HG02870 (cell line): ENCODE measurements around the gene PRIM1.
"Not testable (repeated sequence)": the region's sequence is repeated elsewhere in the genome, so short reads cannot be mapped to it uniquely, and the experiment has no call there.

Experiments
- ATAC-seq: cut with Tn5 transposase; IDR thresholded peaks from one replicate; pipeline ENCODE4 v1.9.1; 2021; ENCODE audit warnings: mild to moderate bottlenecking, moderate library complexity; ENCODE audit not compliant: unreplicated experiment

PRIM1 gene

DNA sequence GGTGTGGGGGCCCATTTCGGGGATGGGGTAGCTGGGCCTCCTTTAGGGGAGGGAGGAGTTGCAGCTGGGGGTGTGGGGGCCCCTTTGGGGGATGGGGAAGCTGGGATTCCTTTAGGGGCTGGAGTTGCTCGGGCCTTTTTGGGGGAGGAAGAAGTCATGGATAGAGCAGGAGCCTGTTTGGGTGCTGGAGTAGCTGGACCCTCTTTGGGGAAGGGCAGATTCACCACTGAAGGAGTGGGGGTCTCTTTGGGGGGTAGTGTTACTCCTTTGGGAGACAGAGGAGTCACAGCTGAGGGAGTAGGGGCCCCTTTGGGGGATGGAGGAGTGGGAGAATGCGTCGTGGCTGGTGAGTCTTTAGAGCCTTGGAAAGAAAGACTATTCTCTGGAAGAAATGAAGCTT is 33.5 kb downstream of the PRIM1 start:
- no peak for ATAC-seq

DNA sequence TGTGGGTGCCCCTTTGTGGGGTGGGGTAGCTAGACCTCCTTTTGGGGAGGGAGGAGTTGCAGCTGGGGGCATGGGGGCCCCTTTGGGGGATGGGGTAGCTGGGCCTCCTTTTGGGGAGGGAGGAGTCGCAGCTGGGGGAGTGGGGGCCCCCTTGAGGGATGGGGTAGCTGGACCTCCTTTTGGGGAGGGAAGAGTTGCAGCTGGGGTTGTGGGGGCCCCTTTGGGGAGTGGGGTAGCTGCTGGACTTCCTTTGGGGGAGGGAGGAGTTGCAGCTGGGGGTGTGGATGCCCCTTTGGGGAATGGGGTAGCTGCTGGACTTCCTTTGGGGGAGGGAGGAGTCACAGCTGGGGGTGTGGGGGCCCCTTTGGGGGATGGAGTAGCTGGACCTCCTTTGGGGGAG is 34.0 kb downstream of the PRIM1 start:
- no peak for ATAC-seq

DNA sequence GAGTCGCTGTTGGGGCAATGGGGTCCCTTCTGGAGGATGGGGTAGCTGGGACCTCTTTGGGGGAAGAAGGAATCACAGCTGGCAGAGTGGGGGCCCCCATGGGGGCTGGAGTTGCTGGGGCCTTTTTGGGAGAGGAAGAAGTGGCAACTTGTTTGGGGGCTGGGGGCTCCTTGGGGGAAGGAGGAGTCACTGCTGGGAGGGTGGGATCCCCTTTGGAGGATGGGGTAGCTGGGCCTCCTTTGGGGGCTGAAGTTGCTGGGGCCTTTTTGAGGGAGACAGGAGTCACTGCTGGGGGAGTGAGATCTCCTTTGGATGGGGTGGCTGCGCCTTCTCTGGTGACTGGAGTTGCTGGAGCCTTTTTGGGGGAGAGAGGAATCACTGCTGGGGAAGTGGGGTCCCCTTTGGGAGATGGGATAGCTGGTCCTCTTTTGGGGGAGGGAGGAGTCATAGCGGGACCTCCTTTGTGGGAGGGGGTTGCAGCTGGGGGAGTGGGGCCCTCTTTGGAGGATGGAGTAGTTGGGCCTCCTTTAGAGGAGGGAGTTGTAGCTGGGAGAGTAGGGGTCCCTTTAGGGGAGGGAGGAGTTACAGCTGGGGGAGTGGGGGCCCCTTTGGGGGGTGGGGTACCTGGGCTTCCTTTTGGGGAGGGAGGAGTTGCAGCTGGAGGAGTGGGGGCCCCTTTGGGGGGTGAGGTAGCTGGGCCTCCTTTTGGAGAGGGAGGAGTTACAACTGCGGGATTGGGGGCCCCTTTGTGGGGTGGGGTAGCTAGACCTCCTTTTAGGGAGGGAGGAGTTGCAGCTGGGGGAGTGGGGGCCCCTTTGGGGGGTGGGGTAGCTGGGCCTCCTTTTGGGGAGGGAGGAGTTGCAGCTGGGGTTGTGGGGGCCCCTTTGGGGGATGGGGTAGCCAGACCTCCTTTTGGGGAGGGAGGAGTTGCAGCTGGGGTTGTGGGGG is 34.9 kb downstream of the PRIM1 start:
- ATAC-seq = no peak

DNA sequence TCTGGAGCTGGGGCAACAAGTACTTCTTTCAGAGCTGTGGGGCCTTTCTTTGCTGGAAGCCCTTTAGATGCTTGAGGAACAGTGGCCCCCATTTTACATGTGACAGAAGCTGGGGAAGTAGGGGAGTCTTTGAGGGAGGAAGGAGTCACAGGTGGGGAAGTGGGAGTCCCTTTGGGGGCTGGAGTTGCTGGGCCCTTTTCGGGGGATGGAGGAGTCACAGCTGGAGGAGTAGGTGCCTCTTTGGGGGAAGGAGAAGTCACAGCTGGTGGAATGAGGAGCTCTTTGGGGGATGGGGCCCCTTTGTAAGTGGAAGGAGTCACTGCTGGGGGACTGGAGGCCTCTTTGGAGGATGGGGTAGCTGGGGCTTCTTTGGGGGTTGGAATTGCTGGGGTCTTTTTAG is 35.7 kb downstream of the PRIM1 start:
- ATAC-seq = no peak

DNA sequence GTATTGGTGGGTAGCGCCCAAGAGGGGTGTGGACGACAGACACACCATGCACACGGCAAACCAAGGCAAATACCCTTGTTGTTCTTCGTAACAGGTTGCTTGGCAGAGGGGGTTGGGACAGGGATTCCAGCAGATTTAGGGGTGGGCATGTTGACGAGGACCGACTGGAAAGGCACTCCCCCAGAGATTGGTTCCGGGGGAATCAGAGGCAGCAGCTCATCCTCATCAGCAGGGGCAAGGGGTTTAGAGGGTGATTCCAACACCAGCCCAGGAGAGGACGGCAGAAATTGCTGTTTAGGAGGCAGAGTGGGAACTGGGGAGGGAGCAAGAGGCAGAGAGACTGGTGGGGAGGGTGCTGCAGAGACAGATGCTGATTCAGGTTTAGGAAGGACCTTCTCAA is 36.3 kb downstream of the PRIM1 start:
- no peak for ATAC-seq

DNA sequence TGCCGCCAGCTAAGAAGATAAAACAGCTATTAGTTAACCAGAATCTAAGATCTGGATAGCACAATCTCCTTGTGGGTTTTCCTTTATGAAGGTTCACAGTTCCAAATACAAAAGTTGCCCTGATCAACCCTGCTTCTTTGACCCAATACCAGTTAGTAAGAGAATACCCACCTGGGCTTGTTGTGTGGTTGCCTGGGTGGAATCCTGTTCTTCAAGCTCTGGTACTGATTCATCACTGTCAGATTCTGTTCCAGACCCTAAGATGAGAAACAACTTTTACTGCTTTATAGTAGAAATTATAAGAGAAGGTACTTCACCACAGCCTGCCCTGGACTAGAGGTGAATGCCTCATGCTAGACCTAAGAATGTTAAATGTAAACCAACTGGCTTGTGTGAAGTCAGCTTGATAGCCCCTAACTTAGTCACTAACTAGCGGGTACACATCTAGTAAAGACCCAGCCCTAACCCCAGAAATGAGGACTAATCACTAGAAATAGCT is 37.6 kb downstream of the PRIM1 start:
- no peak for ATAC-seq

DNA sequence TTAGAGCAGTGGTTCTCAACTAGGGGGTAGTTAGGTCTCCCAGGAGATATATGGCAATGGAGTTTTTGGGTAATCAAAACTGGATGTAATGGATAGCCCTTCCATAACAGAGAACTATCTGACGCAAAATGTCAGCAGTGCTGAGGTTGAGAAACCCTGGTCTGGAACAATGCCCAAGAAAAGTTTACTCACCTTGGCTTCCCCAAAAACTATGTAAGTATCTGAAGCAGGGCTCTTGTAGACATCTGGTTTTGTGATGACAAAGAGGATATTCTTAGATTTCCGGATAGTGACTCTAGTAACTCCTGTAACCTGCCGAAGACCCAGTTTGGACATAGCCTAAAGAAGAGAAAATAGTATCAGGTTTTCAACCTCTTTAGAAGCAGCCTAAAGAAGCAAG is 38.8 kb downstream of the PRIM1 start:
- ATAC-seq = no peak

DNA sequence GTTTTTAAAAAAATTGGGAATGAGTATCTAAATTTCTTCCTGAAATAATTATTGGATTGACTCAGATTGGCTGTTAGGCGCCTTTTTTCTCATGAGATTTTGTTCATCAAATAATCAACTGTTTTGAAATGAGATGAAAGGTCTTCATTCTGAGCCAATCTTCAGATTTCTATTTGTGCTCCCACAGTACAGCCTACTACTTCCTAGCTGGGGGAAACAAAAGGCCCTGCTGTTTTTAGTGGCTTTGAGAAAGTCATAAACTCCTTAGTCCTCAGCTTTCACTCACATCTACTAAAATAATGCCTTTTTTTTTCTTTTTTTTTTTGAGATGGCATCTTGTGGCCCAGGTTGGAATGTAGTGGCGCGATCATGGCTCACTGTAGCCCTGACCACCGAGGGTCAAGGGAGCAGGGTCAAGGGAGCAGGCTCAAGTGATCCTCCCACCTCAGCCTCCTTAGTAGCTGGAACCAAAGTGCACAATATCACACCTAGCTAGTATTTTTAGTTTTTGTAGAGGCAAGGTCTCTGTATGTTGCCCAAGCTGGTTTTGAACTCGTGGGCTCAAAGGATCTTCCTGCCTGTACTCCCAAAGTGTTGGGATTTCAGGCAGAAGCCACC is 42.3 kb downstream of the PRIM1 start:
- ATAC-seq = no peak

DNA sequence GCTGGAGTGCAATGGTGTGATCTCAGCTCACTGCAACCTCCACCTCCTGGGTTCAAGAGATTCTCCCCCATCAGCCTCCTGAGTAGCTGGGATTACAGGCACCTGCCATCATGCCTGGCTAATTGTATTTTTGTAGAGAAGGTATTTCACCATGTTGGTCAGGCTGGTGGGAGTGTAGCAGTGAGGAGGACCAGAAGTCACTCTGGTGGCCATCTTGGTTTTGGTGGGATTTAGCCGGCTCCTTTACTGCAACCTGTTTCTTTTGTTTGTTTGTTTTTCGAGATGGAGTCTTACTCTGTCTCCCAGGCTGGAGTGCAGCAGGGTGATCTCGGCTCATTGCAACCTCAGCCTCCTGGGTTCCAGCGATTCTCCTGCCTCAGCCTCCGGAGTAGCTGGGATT is 47.6 kb downstream of the PRIM1 start:
- not testable (repeated sequence) for ATAC-seq

DNA sequence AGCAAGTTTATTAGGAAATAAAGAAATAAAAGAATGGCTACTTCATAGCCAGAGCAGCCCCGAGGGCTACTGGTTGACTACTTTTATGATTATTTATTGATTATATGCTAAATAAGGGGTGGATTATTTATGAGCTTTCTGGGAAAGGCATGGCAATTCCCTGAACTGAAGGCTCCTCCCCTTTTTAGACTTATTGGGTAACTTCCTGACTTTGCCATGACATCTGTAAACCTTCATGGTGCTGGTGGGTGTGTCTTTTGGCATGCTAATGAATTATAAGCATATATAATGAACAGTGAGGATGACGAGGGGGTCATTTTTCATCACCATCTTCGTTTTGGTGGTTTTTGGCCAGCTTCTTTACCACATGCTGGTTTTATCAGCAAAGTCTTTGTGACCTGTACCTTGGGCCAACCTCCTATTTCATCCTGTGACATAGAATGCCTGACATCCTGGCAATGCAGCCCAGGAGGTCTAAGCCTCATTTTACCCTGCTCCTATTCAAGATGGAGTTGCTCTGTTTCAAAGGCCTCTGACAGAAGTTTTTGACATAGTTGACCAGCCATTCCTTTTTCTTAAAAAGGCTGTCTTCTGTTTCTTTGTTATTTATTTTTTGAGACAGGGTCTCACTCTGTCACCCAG is 53.0 kb downstream of the PRIM1 start:
- ATAC-seq = no peak

DNA sequence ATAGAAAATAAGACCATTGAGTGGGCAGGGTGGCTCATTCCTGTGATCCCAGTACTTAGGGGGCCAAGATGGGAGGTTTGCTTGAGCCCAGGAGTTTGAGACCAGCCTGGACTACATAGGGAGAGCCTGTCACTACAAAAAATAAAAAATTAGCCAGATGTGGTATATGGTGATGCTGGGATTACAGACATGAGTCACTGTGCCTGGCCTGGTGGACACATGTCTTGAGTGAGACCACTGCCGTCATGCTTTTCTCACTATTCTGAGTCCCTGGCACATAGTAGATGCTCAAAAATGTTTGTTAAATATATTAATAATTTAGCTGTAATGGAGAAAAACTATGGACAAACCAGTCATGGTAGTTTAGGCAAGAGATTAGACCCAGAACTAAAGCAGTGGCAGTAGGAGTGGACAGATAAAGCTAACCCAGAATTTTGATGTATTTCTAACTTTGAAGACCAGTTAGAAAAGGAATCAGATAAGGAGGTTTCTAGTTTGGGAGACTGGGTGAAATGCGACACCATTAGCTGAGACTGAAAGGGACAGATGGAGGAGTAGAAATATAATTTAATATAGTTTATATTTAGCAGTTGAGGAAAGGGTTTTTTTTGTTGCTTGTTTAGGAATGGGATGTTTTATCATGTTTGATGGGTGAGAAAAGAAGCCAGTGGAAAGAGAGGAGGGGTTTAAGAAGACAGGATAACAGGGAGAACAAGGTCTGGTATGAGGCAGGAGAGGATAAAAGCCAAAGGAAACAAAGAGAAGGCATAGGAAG is 56.6 kb downstream of the PRIM1 start:
- no peak for ATAC-seq

DNA sequence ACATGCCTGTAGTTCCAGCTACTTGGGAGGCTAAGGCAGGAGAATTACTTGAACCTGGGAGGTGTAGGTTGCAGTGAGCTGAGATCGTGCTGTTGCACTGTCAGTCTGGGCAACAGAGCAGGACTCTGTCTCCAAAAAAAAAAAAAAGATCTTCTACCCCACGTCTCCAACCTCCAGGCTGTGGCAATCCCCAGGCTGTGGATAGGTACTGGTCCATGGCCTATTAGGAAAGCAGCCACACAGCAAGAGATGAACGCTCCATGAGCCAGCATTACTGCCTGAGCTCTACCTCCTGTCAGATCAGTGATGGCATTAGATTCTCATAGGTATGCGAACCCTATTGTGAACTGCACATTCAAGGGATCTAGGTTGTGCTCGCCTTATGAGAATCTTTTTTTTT is 58.0 kb downstream of the PRIM1 start:
- no peak for ATAC-seq

DNA sequence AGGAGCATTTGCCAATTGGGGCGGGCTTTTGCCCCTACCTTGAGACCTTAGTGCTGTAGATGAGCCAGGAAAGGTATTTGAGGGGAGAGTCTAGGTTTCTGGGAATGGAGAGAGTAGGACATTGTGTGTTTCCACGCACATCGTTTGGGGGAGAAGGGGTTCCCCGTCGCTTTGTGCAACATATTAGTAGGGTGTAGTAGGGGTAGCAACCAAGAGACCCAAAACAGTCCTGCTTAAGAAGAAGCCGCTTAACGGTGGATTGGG is 63.3 kb downstream of the PRIM1 start:
- no peak for ATAC-seq

DNA sequence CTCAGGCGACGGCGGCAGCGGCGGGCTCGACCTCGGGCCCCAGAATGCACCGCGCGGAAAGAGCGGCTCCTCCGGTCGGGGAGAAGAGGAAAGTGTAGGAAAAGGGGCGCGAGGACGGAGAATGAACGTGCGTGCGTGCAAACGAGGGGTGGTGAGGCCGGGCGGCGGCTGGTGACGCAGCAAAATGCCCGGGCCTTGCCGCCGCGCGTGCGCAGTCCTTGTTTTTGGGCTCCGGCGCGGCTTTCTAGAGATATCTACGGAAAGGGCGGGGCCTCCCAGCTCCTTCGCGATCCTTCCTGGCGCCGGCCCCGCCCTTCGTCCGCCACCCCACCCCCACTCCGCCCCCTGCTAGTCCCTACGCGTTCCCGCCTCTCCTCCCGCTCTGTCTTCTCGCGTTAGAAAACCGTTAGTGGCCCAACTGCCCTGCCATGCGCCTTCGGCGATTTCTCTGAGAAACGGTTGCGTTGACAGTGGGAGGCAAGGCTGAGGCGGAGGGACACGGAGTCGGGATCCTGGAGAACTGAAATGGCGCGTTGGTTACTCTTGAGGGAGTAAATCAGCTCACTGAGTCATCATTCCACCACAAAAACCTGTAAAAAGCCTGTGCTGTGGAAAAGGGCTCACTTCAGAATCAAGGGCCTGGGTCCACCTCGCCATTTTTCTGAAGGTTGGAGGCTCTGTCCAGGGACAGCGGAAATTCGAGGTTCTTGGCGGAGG is 63.8 kb downstream of the PRIM1 start, which contains the start of gene PTGES3:
Gene PTGES3, minus strand, starts transcription at position 156 of the 717 bp plus-strand sequence. CDS start 285 bp downstream, outside the sequence.
- peak; percentile 62 for ATAC-seq

DNA sequence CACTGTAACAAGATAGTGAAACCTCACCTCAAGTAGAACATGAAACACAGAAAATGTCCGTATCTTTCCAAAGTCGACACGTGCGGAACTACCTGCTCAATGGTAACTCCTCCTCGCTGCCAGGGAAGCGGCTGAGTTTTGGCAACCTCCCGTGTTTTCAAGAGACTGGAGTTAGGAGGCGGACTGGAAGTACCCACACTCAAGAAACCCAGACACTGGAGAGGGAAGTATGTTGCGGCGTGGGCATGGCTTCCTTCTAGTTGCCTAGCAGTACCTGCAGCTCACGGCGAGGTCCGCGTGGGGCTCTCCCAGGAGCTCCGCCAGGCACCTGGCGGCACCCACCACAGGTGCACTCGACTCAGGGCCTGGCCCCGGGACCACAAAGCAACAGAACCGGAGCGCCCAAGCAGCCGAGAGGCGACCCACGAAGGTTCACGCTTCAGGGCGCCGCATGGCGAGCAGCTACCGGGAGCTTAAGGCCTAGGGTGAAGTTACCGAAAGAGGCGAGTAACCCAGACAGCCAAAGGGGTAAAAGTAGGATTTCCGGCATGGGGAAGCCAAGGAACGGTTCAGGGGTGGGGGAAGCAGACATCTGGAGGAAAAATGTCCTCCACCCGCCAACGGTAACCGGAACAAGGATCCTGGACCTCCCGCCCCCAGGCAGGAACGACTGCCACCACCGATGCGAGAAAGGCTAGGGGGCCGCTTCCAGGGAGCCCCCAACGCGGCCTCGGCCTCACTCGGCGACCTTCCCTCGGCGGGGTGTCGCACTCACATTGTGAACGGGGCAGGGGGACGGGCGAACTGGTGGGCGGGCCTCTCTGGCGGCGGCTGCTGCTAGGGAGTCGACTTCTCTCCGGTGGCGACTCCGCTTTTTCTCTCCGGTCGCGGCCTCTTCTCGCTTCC is 64.6 kb downstream of the PRIM1 start:
- ATAC-seq = peak; percentile 17

DNA sequence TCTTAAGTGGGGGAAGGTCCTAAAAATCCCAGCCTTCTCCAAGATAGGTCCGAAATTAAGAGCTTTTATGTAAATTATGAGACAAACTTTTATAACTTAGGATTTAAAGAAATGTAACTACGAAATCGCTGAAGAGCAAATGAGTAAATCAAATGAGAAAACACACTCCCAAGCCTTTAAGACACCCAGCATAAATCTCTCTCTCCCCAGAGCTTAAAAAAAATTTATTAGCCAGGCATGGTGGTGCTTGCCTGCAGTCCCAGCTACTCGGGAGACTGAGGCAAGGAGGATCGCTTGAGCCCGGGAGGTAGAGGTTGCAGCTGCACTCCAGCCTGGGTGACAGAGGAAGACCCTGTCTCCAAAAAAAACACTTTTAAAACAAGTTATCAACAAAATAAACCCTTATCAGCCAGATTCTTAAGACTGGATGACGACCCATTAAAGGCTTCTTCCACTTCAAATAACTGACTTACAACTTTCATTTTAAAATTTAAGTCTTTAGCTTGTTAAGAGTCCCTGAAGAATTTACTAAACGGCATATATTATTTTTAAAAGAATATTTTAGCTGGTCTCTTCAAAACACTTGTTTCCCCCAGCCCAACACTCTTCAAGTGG is 67.3 kb downstream of the PRIM1 start:
- no peak for ATAC-seq

DNA sequence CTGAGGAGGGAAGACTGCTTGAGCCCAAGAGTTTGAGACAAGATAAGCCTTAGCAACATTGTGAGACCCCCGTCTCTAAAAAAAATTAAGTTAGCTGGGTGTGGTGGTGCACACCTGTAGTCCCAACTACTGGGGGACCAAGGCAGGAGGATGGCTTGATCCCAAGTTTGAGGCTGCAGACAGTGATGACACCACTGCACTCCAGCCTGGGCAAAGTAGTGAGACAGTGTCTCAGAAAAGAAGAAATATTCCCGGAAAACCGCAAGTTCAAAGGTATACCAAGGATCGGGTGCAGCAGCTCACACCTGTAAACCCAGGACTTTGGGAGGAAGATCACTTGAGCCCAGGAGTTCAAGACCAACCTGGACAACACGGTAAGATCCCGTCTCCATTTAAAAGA is 69.8 kb downstream of the PRIM1 start:
- ATAC-seq = no peak
